Measurements from ENCODE around the gene GPR132. TPM values are rescaled to one million over a fixed set of nuclear protein-coding genes. Genes with fewer than 3 reads are reported as not detected.
"Not testable (repeated sequence)": the region's sequence is repeated elsewhere in the genome, so short reads cannot be mapped to it uniquely, and the experiment has no call there.

Gene GPR132
- total RNA-seq, 1 experiment from 2014 or later = 0.08 TPM

- DNase-seq (ENCODE audit: low read depth, low spot score) = no peak
- Histone ChIP-seq H3K9me3 (ENCODE audit: control insufficient read depth, insufficient read depth, low read depth, low read length) (no peaks in the 10 kb centered on the region), H3K4me3 (ENCODE audit: low read depth in 2 of 2, low read length in 2 of 2) (no peak overlapping the region), H3K36me3 (ENCODE audit: control insufficient read depth, insufficient read depth, low read length) (no peaks in the 10 kb centered on the region), H3K27ac (ENCODE audit: low read length) (no peak overlapping the region), H3K4me1 (ENCODE audit: control insufficient read depth, insufficient read depth, low read length) (no peaks in the 10 kb centered on the region), H3K27me3 (ENCODE audit: control insufficient read depth, insufficient read depth, low read length) (no peaks in the 10 kb centered on the region)
- BruUV-seq (replicated peaks) = no TSS peak
- CTCF ChIA-PET = interaction anchor here (0.6 kb wide), 1 partner anchor 13 kb away, joined by 3 read pairs; no protein-coding TSS in a partner anchor
- no peak for ATAC-seq
- intact Hi-C loops (cut with micrococcal nuclease; ENCODE audit: unreplicated experiment) = no loop called here
- in situ Hi-C loops (cut with HindIII; ENCODE audit: low pct_unique_long_range_greater_than_20kb, low sequenced_read_pairs) = no loop called here
- POLR2A ChIA-PET = interaction anchor here (0.5 kb wide), 1 partner anchor 269 kb away, joined by 3 read pairs; no protein-coding TSS in a partner anchor
- TF ChIP-seq POLR2AphosphoS5 (IDR thresholded peaks at IDR 0.05; ENCODE audit: low read depth, low read length) (no peak), CTCF (IDR thresholded peaks at IDR 0.05) (no peak), REST (IDR thresholded peaks at IDR 0.05; ENCODE audit: insufficient read depth in 1 of 2, low read depth in 2 of 2, low read length in 1 of 2) (no peak), SIN3A (IDR thresholded peaks at IDR 0.05; ENCODE audit: borderline replicate concordance, insufficient read depth, low read depth, low read length) (no peak), TCF7L2 (IDR thresholded peaks at IDR 0.05; ENCODE audit: low read depth, low read length) (no peak)
Observed at GRCh38 chr14:105034315-105035039, 30.8 kb downstream of the GPR132 start.

- H3K4me1 ChIP-seq (ENCODE audit: control insufficient read depth, insufficient read depth, low read length); BruUV-seq (replicated peaks); ATAC-seq; POLR2A ChIA-PET; DNase-seq (ENCODE audit: low read depth, low spot score); H3K9me3 ChIP-seq (ENCODE audit: control insufficient read depth, insufficient read depth, low read depth, low read length); in situ Hi-C loops (cut with HindIII; ENCODE audit: low pct_unique_long_range_greater_than_20kb, low sequenced_read_pairs); CTCF ChIA-PET; H3K4me3 ChIP-seq (ENCODE audit: low read depth in 2 of 2, low read length in 2 of 2); H3K27ac ChIP-seq (ENCODE audit: low read length); intact Hi-C loops (cut with micrococcal nuclease; ENCODE audit: unreplicated experiment); H3K36me3 ChIP-seq (ENCODE audit: control insufficient read depth, insufficient read depth, low read length); H3K27me3 ChIP-seq (ENCODE audit: control insufficient read depth, insufficient read depth, low read length): not testable (repeated sequence)
Observed at GRCh38 chr14:105033412-105033900, 31.8 kb downstream of the GPR132 start.

GRCh38 chr14:105032451-105032901 lies 32.8 kb downstream of the GPR132 start:
- in situ Hi-C loops (cut with HindIII; ENCODE audit: low pct_unique_long_range_greater_than_20kb, low sequenced_read_pairs); CTCF ChIA-PET; H3K27me3 ChIP-seq (ENCODE audit: control insufficient read depth, insufficient read depth, low read length); intact Hi-C loops (cut with micrococcal nuclease; ENCODE audit: unreplicated experiment); POLR2A ChIA-PET; DNase-seq (ENCODE audit: low read depth, low spot score); BruUV-seq (replicated peaks); H3K4me1 ChIP-seq (ENCODE audit: control insufficient read depth, insufficient read depth, low read length); H3K36me3 ChIP-seq (ENCODE audit: control insufficient read depth, insufficient read depth, low read length); ATAC-seq; H3K9me3 ChIP-seq (ENCODE audit: control insufficient read depth, insufficient read depth, low read depth, low read length); H3K27ac ChIP-seq (ENCODE audit: low read length); H3K4me3 ChIP-seq (ENCODE audit: low read depth in 2 of 2, low read length in 2 of 2): not testable (repeated sequence)
